B cell (primary cell): ENCODE measurements around the gene ZBP1. TPM values are rescaled to one million over a fixed set of nuclear protein-coding genes. Genes with fewer than 3 reads are reported as not detected.

Experiments used
- ATAC-seq: fragments of 200-7000 bp; cut with Tn5 transposase; one replicate; pipeline ENCODE4 v1.10.0; 2021; ENCODE audit warnings: low read depth, mild to moderate bottlenecking, moderate number of reproducible peaks, moderate library complexity
- CTCF ChIA-PET: fragments of 350-600 bp; sonication (Branson Sonifier 250); formaldehyde crosslinking; loops from one replicate; lab custom pipeline; 2021; ENCODE audit warnings: antibody characterized with exemption, inconsistent platforms; lab: Charles Lee
- POLR2A ChIA-PET: fragments of 350-600 bp; sonication (Branson Sonifier 250); formaldehyde crosslinking; loops from one replicate; lab custom pipeline; 2021; ENCODE audit warnings: antibody characterized with exemption; lab: Charles Lee
- DNase-seq: peaks from one replicate; pipeline ENCODE4 v3.0.0; 2013
- H2AFZ ChIP-seq: 2 replicates; pipeline ENCODE4 v1.6.1; 2012; ENCODE audit warnings: mild to moderate bottlenecking, low read depth, low read length; ENCODE audit not compliant: insufficient read depth, poor library complexity, severe bottlenecking
- H3K27ac ChIP-seq, 2 donors: 1 replicate in 1 of 2; 2 replicates in 1 of 2; pipeline ENCODE4 v1.5.1; 2012 to 2013; ENCODE audit warnings: low read length in 2 of 2, mild to moderate bottlenecking in 2 of 2, moderate library complexity in 1 of 2
- H3K27me3 ChIP-seq, 4 experiments: fragments of 200-600 bp in 1 of 4; sonication (generic) in 1 of 4; replicated peaks in 1 of 4; 1 replicate in 2 of 4; 2 replicates in 2 of 4; pipeline versions ENCODE4 v1.6.1 to v1.7.0; 2013 to 2016; ENCODE audit warnings: low read length in 3 of 4, mild to moderate bottlenecking in 2 of 4, mixed read lengths in 1 of 4, moderate library complexity in 1 of 4; ENCODE audit not compliant: insufficient read depth in 4 of 4, control insufficient read depth in 3 of 4; ENCODE audit errors: control extremely low read depth in 1 of 4
- H3K36me3 ChIP-seq, 2 experiments: replicated peaks in 1 of 2; 1 replicate in 1 of 2; 2 replicates in 1 of 2; pipeline versions ENCODE4 v1.6.1 to v1.7.1; 2013; ENCODE audit warnings: low read length in 1 of 2; ENCODE audit not compliant: insufficient read depth in 2 of 2, control insufficient read depth in 1 of 2; ENCODE audit errors: control extremely low read depth in 1 of 2, extremely low read depth in 1 of 2
- H3K4me1 ChIP-seq, 2 donors: fragments of 200-600 bp in 1 of 2; sonication (generic) in 1 of 2; 1 replicate in 1 of 2; 2 replicates in 1 of 2; pipeline versions ENCODE4 v1.5.1 to v1.6.1; 2013 to 2017; ENCODE audit warnings: low read length in 2 of 2; ENCODE audit not compliant: control insufficient read depth in 2 of 2, insufficient read depth in 2 of 2
- H3K4me2 ChIP-seq: replicated peaks from 2 replicates; pipeline ENCODE3; 2012; ENCODE audit warnings: mild to moderate bottlenecking, low read depth, low read length; ENCODE audit not compliant: poor library complexity, severe bottlenecking
- H3K4me3 ChIP-seq, 5 experiments: fragments of 200-600 bp in 1 of 5; sonication (generic) in 1 of 5; 1 replicate in 3 of 5; 2 replicates in 2 of 5; pipeline versions ENCODE4 v1.5.1 to v1.7.0; 2011 to 2016; ENCODE audit warnings: low read length in 4 of 5, mild to moderate bottlenecking in 4 of 5, low read depth in 2 of 5, control low read depth in 1 of 5, moderate library complexity in 1 of 5; ENCODE audit not compliant: insufficient read depth in 1 of 5; ENCODE audit errors: control extremely low read depth in 1 of 5, extremely low read depth in 1 of 5
- H3K79me2 ChIP-seq: fragments of 200-600 bp; sonication (generic); one replicate; pipeline ENCODE4 v1.6.0; 2016; ENCODE audit warnings: low read length; ENCODE audit not compliant: control insufficient read depth, insufficient read depth
- H3K9ac ChIP-seq: fragments of 200-600 bp; sonication (generic); 2 replicates; pipeline ENCODE4 v1.6.1; 2017; ENCODE audit warnings: mild to moderate bottlenecking, low read length, moderate library complexity
- H3K9me3 ChIP-seq, 3 donors: one replicate each; pipeline versions ENCODE4 v1.6.1 to v1.7.1; 2013; ENCODE audit warnings: low read length in 2 of 3; ENCODE audit not compliant: control insufficient read depth in 2 of 3, insufficient read depth in 1 of 3; ENCODE audit errors: control extremely low read depth in 1 of 3
- H4K20me1 ChIP-seq: 2 replicates; pipeline ENCODE4 v1.6.0; 2012; ENCODE audit warnings: mild to moderate bottlenecking, low read length; ENCODE audit not compliant: insufficient read depth, control insufficient read depth, poor library complexity, severe bottlenecking
- H3K27ac Mint-ChIP-seq: one replicate; pipeline ENCODE4 v1.8.0; 2021; ENCODE audit warnings: mixed read lengths
- H3K27me3 Mint-ChIP-seq: one replicate; pipeline ENCODE4 v1.8.0; 2021; ENCODE audit warnings: mixed read lengths
- H3K4me1 Mint-ChIP-seq: one replicate; pipeline ENCODE4 v1.8.0; 2021; ENCODE audit warnings: mixed read lengths
- H3K4me3 Mint-ChIP-seq: one replicate; pipeline ENCODE4 v1.8.0; 2021; ENCODE audit warnings: mixed read lengths
- H3K9me3 Mint-ChIP-seq: one replicate; pipeline ENCODE4 v1.8.0; 2022; ENCODE audit warnings: mixed read lengths; ENCODE audit not compliant: insufficient read depth
- CTCF ChIP-seq: fragments of 200-600 bp; IDR thresholded peaks from one replicate; pipeline ENCODE4 v1.8.0; 2022; ENCODE audit warnings: antibody characterized with exemption, mild to moderate bottlenecking
- EZH2 ChIP-seq: IDR thresholded peaks from 2 replicates; pipeline ENCODE4 v1.6.1; 2012; ENCODE audit warnings: borderline replicate concordance, low read depth, mild to moderate bottlenecking, moderate library complexity, low read length; ENCODE audit not compliant: insufficient read depth, poor library complexity, severe bottlenecking
- WGBS: methylation state at CpG from one replicate; pipeline ENCODE4 v1.1.5; 2013; ENCODE audit warnings: missing lambda C conversion rate; ENCODE audit not compliant: insufficient coverage; 5-methylcytosine and 5-hydroxymethylcytosine counted together
- intact Hi-C: fragments of 100-400 bp; cut with micrococcal nuclease; formaldehyde crosslinking; loops from one replicate; pipeline ENCODE4 v1.10.0; 2022
- polyA plus RNA-seq: library from polyadenylated mRNA; depleted of rRNA; stranded (reverse); fragments of >200 nt; gene quantifications from 2 replicates; pipeline ENCODE4 v1.2.3, GENCODE V29; 2012
- total RNA-seq, 2 donors: library from RNA; stranded (reverse); fragments of 120-200 nt in 1 of 2; gene quantifications; 1 replicate in 1 of 2; 2 replicates in 1 of 2; pipeline versions ENCODE4 v1.2.3 to v1.2.4, GENCODE V29; 2013 to 2022

The ZBP1 gene
- total and polyA plus RNA-seq, 2 donors (not counting 1 experiment from before 2014, with no cell fraction given), result 29.9 to 69.2 TPM

DNA sequence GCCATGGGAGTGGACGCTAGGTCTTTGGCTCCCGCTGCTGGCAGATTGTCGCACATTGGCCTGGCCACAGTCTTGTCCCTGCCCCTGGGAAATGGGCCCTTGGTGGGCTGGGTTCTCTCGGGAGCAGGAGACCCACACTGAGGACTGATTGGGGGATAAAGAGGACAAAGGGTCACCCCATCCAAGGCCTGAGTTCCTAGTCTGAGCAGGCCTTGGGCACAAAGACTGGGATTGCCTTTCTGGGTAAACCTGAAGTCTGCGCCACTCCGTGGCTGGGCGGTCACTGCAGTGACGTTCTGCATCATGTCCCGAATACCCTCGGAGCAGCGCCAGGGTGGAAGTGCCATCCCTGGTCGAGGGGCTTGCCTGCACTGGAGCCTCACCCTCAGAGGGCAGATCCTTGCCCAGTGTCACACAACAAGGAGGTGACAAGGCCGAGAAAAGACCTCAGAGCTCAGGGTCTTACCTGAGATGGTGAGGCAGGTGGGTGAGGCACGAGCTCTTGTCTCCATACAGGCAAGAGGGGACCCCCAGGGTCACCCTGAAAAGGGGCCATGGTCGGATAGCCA is 36.1 kb upstream of the ZBP1 start:
- no peak overlapping the region for H2AFZ ChIP-seq
- H3K9me3 ChIP-seq, result no peaks in the 10 kb centered on the region
- H3K4me3 ChIP-seq, result no peak overlapping the region
- H3K9ac ChIP-seq, result no peak overlapping the region
- Mint-ChIP-seq H3K27me3 (no peaks in the 10 kb centered on the region), H3K27ac (no peak overlapping the region), H3K4me3 (no peak overlapping the region), H3K4me1 (peaks cover 44% of the 10 kb centered on the region), H3K9me3 (no peaks in the 10 kb centered on the region)
- peaks cover 4 to 22% of the 10 kb centered on the region in 2 donors for H3K4me1 ChIP-seq
- no peak overlapping the region for H3K27ac ChIP-seq
- no peaks in the 10 kb centered on the region for H3K27me3 ChIP-seq
- ATAC-seq (no peak), DNase-seq (peak; percentile 8)
- ChIA-PET POLR2A (interaction anchor here (0.6 kb wide), 1 partner anchor 341 kb away, joined by 5 read pairs; no protein-coding TSS in a partner anchor), CTCF (interaction anchor here (0.9 to 7.0 kb wide), 5 partner anchors 25 to 524 kb away, joined by 3 to 100 read pairs (median 50); partner anchors contain the start of genes PMEPA1 and ZBP1)
- intact Hi-C loops, result loop anchor here (10.0 kb wide), 1 partner anchor 188 kb away; no protein-coding TSS in a partner anchor
- TF ChIP-seq CTCF (no peak), EZH2 (no peak)
- 93% methylated on average over 15 of the region's 15 CpGs for WGBS
- H3K36me3 ChIP-seq, result peaks cover 3 to 67% of the 10 kb centered on the region in 2 experiments
- peaks cover 88% of the 10 kb centered on the region for H4K20me1 ChIP-seq
- peaks cover 23% of the 10 kb centered on the region for H3K79me2 ChIP-seq
- no peak overlapping the region for H3K4me2 ChIP-seq

DNA sequence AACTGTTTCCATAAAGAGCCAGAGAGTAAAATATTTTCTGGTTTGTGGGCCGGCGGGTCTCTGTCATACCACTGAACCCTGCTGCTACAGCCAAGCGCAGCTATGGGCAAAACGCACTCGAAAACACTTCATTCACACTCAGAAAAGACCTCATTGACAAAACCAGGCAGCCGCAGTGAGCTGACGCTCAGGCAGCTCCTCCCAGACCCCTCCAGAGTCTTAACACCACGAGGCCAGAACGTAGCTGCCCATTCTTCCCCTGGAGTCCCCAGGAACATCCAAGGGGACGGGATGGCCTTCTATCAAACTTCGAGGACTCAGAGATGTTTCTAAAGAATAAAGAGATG is 35.6 kb upstream of the ZBP1 start:
- Mint-ChIP-seq H3K4me1 (peaks cover 41% of the 10 kb centered on the region), H3K27me3 (no peaks in the 10 kb centered on the region), H3K4me3 (no peak overlapping the region), H3K9me3 (no peaks in the 10 kb centered on the region), H3K27ac (no peak overlapping the region)
- ATAC-seq (no peak), DNase-seq (peak; percentile 8)
- peaks cover 17% of the 10 kb centered on the region for H3K79me2 ChIP-seq
- H3K4me1 ChIP-seq, result peaks cover 4 to 18% of the 10 kb centered on the region in 2 donors
- no peaks in the 10 kb centered on the region for H3K27me3 ChIP-seq
- H3K9me3 ChIP-seq, result no peaks in the 10 kb centered on the region
- no peak overlapping the region for H3K4me3 ChIP-seq
- H3K9ac ChIP-seq, result no peak overlapping the region
- no peak overlapping the region for H3K27ac ChIP-seq
- peaks cover 3 to 73% of the 10 kb centered on the region in 2 experiments for H3K36me3 ChIP-seq
- H3K4me2 ChIP-seq, result no peak overlapping the region
- no peak overlapping the region for H2AFZ ChIP-seq
- peaks cover 83% of the 10 kb centered on the region for H4K20me1 ChIP-seq
- CTCF ChIA-PET, result interaction anchor here (1.3 to 7.0 kb wide), 6 partner anchors 13 to 524 kb away, joined by 5 to 100 read pairs (median 48); partner anchors contain the start of gene ZBP1
- intact Hi-C loops, result loop anchor here (2.0 to 10.0 kb wide), 2 partner anchors 55 to 189 kb away; partner anchors contain the start of gene PMEPA1
- WGBS, result 90% methylated on average over 6 of the region's 11 CpGs
- TF ChIP-seq EZH2 (no peak), CTCF (no peak)
- POLR2A ChIA-PET, result no interaction called here
